Measurements from ENCODE around the gene DIO2. TPM values are rescaled to one million over a fixed set of nuclear protein-coding genes. Genes with fewer than 3 reads are reported as not detected.

The DIO2 gene
- total and polyA plus RNA-seq, 9 of the 15 experiments (the other 6 are each of a cell fraction or from before 2014, with no cell fraction given), result not detected

DNA sequence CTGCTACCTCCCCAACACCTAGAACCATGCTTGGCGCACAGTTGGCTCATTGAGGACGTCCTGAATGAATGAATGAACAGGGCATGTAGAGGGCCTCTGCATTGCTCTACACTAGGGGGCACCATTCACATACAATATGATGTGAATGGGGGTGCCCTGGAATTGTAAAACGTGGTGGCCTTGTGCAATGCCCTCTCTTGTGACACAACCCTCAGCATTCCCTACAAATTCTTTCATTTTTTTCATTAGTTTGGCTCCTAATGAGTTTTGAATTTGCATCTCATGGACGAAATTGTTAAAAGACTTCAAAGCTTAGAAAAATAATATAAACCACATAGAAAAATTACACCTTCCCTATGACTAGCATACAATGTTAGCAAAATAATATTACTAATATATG is 2.3 kb upstream of the DIO2 start (continued):
- TF ChIP-seq, protein P1, sequence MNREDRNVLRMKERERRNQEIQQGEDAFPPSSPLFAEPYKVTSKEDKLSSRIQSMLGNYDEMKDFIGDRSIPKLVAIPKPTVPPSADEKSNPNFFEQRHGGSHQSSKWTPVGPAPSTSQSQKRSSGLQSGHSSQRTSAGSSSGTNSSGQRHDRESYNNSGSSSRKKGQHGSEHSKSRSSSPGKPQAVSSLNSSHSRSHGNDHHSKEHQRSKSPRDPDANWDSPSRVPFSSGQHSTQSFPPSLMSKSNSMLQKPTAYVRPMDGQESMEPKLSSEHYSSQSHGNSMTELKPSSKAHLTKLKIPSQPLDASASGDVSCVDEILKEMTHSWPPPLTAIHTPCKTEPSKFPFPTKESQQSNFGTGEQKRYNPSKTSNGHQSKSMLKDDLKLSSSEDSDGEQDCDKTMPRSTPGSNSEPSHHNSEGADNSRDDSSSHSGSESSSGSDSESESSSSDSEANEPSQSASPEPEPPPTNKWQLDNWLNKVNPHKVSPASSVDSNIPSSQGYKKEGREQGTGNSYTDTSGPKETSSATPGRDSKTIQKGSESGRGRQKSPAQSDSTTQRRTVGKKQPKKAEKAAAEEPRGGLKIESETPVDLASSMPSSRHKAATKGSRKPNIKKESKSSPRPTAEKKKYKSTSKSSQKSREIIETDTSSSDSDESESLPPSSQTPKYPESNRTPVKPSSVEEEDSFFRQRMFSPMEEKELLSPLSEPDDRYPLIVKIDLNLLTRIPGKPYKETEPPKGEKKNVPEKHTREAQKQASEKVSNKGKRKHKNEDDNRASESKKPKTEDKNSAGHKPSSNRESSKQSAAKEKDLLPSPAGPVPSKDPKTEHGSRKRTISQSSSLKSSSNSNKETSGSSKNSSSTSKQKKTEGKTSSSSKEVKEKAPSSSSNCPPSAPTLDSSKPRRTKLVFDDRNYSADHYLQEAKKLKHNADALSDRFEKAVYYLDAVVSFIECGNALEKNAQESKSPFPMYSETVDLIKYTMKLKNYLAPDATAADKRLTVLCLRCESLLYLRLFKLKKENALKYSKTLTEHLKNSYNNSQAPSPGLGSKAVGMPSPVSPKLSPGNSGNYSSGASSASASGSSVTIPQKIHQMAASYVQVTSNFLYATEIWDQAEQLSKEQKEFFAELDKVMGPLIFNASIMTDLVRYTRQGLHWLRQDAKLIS (CRISPR knock-in tag; IDR thresholded peaks at IDR 0.05), result no peak
- TF ChIP-seq KLF16 (IDR thresholded peaks at IDR 0.05), result no peak
- no peak for TF ChIP-seq RBBP5 (IDR thresholded peaks at IDR 0.05; ENCODE audit: borderline replicate concordance, insufficient read depth, low read length, poor library complexity, severe bottlenecking)
- TF ChIP-seq ADNP (tag; IDR thresholded peaks at IDR 0.05), result no peak
- no peak for TF ChIP-seq ARID2 (IDR thresholded peaks at IDR 0.05)
- peak; percentile 72 for TF ChIP-seq ZNF24 (IDR thresholded peaks at IDR 0.05)
- TF ChIP-seq BHLHE40 (IDR thresholded peaks at IDR 0.05; ENCODE audit: low read length), result no peak
- TF ChIP-seq, protein P2, sequence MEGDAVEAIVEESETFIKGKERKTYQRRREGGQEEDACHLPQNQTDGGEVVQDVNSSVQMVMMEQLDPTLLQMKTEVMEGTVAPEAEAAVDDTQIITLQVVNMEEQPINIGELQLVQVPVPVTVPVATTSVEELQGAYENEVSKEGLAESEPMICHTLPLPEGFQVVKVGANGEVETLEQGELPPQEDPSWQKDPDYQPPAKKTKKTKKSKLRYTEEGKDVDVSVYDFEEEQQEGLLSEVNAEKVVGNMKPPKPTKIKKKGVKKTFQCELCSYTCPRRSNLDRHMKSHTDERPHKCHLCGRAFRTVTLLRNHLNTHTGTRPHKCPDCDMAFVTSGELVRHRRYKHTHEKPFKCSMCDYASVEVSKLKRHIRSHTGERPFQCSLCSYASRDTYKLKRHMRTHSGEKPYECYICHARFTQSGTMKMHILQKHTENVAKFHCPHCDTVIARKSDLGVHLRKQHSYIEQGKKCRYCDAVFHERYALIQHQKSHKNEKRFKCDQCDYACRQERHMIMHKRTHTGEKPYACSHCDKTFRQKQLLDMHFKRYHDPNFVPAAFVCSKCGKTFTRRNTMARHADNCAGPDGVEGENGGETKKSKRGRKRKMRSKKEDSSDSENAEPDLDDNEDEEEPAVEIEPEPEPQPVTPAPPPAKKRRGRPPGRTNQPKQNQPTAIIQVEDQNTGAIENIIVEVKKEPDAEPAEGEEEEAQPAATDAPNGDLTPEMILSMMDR (IDR thresholded peaks at IDR 0.05 in 2 of 3, conservative IDR thresholded peaks at IDR 0.05 in 1 of 3; ENCODE audit: insufficient read depth in 2 of 3, low read depth in 1 of 3, low read length in 3 of 3), result 0 out of 6 replicates have a peak, but pooled peaks of 1 of the 3 experiments have one; percentile 15
